SK-N-SH treated with all-trans-retinoic acid at 6 μM for 48 hours (cell line): ENCODE data around the gene LYRM1.

ENCODE experiments used
- ATAC-seq: fragments of 200-7000 bp; cut with Tn5 transposase; 3 replicates; pipeline ENCODE4 v1.9.1; 2020; ENCODE audit warnings: mild to moderate bottlenecking, moderate library complexity
- ARNTL ChIP-seq: fragments of 450-650 bp; formaldehyde crosslinking; IDR thresholded peaks from 2 replicates; pipeline ENCODE4 v1.5.0; 2020; ENCODE audit warnings: low read depth, mild to moderate bottlenecking, moderate library complexity, borderline replicate concordance
- BACH2 ChIP-seq: fragments of 250-450 bp; sonication (Bioruptor Pico); IDR thresholded peaks from 2 replicates; pipeline ENCODE4 v1.9.0; 2021; ENCODE audit warnings: mild to moderate bottlenecking, borderline replicate concordance
- CSDC2 ChIP-seq: fragments of 250-450 bp; sonication (Bioruptor Pico); IDR thresholded peaks from 2 replicates; pipeline ENCODE4 v1.5.0; 2020; ENCODE audit warnings: mild to moderate bottlenecking, moderate library complexity
- CSRNP3 ChIP-seq: fragments of 250-450 bp; sonication (Bioruptor Pico); IDR thresholded peaks from 2 replicates; pipeline ENCODE4 v1.5.1; 2021; ENCODE audit warnings: mild to moderate bottlenecking, moderate library complexity
- ESRRG ChIP-seq: fragments of 250-450 bp; sonication (Bioruptor Pico); IDR thresholded peaks from 2 replicates; pipeline ENCODE4 v1.6.1; 2021; ENCODE audit warnings: mild to moderate bottlenecking
- GLIS3 ChIP-seq: fragments of 250-450 bp; sonication (Bioruptor Pico); IDR thresholded peaks from 2 replicates; pipeline ENCODE4 v1.5.0; 2020; ENCODE audit warnings: mild to moderate bottlenecking, moderate library complexity
- ISL1 ChIP-seq: fragments of 250-450 bp; sonication (Bioruptor Pico); IDR thresholded peaks from 2 replicates; pipeline ENCODE4 v2.1.2; 2022; ENCODE audit warnings: mild to moderate bottlenecking, moderate library complexity
- OSR1 ChIP-seq: fragments of 250-450 bp; sonication (Bioruptor Pico); IDR thresholded peaks from 2 replicates; pipeline ENCODE4 v1.8.0; 2022; ENCODE audit warnings: moderate library complexity, mild to moderate bottlenecking, inconsistent platforms
- POU6F1 ChIP-seq: fragments of 250-450 bp; sonication (Bioruptor Pico); IDR thresholded peaks from 2 replicates; pipeline ENCODE4 v1.8.0; 2021; ENCODE audit warnings: low read depth, mild to moderate bottlenecking, moderate library complexity, borderline replicate concordance
- PPARA ChIP-seq: fragments of 250-450 bp; sonication (Bioruptor Pico); IDR thresholded peaks from 2 replicates; pipeline ENCODE4 v1.5.0; 2020; ENCODE audit warnings: mild to moderate bottlenecking, borderline replicate concordance
- RARB ChIP-seq: fragments of 250-450 bp; sonication (Bioruptor Pico); IDR thresholded peaks from 2 replicates; pipeline ENCODE4 v1.8.0; 2021; ENCODE audit warnings: mild to moderate bottlenecking, moderate library complexity
- SNAI2 ChIP-seq: fragments of 250-450 bp; sonication (Bioruptor Pico); IDR thresholded peaks from 2 replicates; pipeline ENCODE4 v1.5.0; 2020; ENCODE audit warnings: mild to moderate bottlenecking, moderate library complexity
- TCF4 ChIP-seq: fragments of 250-450 bp; sonication (Bioruptor Pico); IDR thresholded peaks from 2 replicates; pipeline ENCODE4 v1.8.0; 2021; ENCODE audit warnings: mild to moderate bottlenecking, moderate library complexity, borderline replicate concordance
- TOX ChIP-seq: fragments of 250-450 bp; sonication (Bioruptor Pico); IDR thresholded peaks from 2 replicates; pipeline ENCODE4 v1.8.0; 2021; ENCODE audit warnings: mild to moderate bottlenecking, moderate library complexity, borderline replicate concordance
- ZC3H10 ChIP-seq: fragments of 250-450 bp; sonication (Bioruptor Pico); IDR thresholded peaks from 2 replicates; pipeline ENCODE4 v1.5.1; 2021; ENCODE audit warnings: mild to moderate bottlenecking, moderate library complexity
- ZFP3 ChIP-seq: fragments of 250-450 bp; sonication (Bioruptor Pico); IDR thresholded peaks from 2 replicates; pipeline ENCODE4 v1.5.0; 2020; ENCODE audit warnings: mild to moderate bottlenecking, moderate library complexity
- ZFP30 ChIP-seq: fragments of 450-650 bp; formaldehyde crosslinking; IDR thresholded peaks from 2 replicates; pipeline ENCODE4 v1.5.0; 2022; ENCODE audit warnings: mild to moderate bottlenecking, moderate library complexity
- ZNF565 ChIP-seq: fragments of 450-650 bp; formaldehyde crosslinking; conservative IDR thresholded peaks from 2 replicates; pipeline ENCODE4 v1.5.0; 2020; ENCODE audit warnings: low read depth, mild to moderate bottlenecking, moderate library complexity
- ZNF70 ChIP-seq: fragments of 450-650 bp; formaldehyde crosslinking; IDR thresholded peaks from 2 replicates; pipeline ENCODE4 v1.5.0; 2020; ENCODE audit warnings: mild to moderate bottlenecking, moderate library complexity
- ZNF8 ChIP-seq: fragments of 450-650 bp; formaldehyde crosslinking; IDR thresholded peaks from 2 replicates; pipeline ENCODE4 v1.5.0; 2020; ENCODE audit warnings: mild to moderate bottlenecking, moderate library complexity
- TF ChIP-seq, protein P1 (sequence below): fragments of 250-450 bp; sonication (Bioruptor Pico); IDR thresholded peaks from 2 replicates; pipeline ENCODE4 v1.5.1; 2020; ENCODE audit warnings: low read depth, mild to moderate bottlenecking, moderate library complexity
- TF ChIP-seq, protein P2 (sequence below): fragments of 250-450 bp; sonication (Bioruptor Pico); IDR thresholded peaks from 2 replicates; pipeline ENCODE4 v1.5.0; 2020; ENCODE audit warnings: mild to moderate bottlenecking, moderate library complexity

Gene LYRM1

DNA sequence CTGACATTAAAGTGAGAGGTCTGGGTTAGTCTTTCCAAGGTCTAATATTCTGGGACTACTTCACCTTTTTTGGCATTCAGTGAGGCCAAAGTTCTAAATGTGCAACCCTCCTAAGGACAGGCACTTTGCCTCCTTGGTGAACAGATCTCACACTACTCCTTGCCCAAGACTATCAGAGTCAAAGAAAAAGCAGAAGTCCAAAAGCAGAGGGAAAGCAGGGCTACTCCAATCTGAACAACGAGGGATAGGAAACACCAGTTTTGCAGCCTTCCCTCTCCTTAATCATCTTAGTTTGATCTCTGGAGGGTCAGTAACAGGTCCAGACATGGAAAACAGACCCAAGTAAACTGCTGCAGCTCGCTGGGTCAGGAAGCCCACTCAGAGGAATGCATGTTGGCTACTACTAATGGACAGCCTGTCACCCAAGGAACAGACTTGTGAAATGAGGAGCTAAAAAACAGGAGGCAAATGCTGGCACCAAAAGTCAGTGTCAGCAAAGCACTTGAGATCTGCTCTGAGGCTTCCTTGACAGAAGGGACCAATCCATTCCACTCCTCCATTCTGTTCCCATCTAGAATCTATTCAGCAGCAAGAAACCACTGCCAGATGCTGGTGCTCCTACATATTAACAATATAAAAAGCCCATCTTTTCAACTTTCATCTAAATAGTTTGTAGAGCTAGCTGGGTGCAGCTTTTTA lies 30.3 kb upstream of the LYRM1 start:
- TF ChIP-seq ZNF70: no peak
- TF ChIP-seq ZC3H10 (CRISPR knock-in tag): no peak
- TF ChIP-seq CSDC2: no peak
- TF ChIP-seq, protein P1, sequence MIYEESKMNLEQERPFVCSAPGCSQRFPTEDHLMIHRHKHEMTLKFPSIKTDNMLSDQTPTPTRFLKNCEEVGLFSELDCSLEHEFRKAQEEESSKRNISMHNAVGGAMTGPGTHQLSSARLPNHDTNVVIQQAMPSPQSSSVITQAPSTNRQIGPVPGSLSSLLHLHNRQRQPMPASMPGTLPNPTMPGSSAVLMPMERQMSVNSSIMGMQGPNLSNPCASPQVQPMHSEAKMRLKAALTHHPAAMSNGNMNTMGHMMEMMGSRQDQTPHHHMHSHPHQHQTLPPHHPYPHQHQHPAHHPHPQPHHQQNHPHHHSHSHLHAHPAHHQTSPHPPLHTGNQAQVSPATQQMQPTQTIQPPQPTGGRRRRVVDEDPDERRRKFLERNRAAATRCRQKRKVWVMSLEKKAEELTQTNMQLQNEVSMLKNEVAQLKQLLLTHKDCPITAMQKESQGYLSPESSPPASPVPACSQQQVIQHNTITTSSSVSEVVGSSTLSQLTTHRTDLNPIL (CRISPR knock-in tag): no peak
- TF ChIP-seq ZNF565 (CRISPR knock-in tag): no peak
- TF ChIP-seq RARB (CRISPR knock-in tag): no peak
- TF ChIP-seq ARNTL: no peak
- TF ChIP-seq SNAI2: no peak
- TF ChIP-seq ZFP30 (CRISPR knock-in tag): no peak
- TF ChIP-seq TOX (CRISPR knock-in tag): no peak
- TF ChIP-seq CSRNP3: no peak
- no peak for TF ChIP-seq ZNF8
- no peak for TF ChIP-seq PPARA
- TF ChIP-seq ESRRG (CRISPR knock-in tag): no peak

DNA sequence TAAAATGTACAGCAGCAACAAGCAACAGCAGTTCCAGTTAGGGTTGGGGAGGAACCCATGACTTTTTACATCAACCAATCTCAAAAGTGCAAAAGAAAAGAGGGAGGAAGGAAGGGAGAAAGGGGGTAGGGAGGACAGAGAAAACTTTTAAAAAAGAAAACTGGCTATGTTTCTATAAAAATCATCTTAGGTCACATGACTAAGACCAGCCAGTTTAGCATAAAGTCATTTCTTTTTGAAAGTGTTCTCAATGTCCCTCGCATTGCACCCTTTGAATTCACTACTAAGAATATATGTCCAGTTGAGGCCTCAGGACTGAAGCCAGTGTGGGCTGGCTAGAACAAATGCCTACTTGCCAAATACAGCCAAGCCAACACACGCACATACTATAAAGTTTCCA lies 29.3 kb upstream of the LYRM1 start:
- ATAC-seq: no peak
- TF ChIP-seq ZFP3 (no peak), CSDC2 (no peak), ESRRG (CRISPR knock-in tag) (no peak)
- TF ChIP-seq, all 23 proteins: peak for 0

More for the DNA sequence above, 30.3 kb upstream of the LYRM1 start:
- no peak for ATAC-seq

DNA sequence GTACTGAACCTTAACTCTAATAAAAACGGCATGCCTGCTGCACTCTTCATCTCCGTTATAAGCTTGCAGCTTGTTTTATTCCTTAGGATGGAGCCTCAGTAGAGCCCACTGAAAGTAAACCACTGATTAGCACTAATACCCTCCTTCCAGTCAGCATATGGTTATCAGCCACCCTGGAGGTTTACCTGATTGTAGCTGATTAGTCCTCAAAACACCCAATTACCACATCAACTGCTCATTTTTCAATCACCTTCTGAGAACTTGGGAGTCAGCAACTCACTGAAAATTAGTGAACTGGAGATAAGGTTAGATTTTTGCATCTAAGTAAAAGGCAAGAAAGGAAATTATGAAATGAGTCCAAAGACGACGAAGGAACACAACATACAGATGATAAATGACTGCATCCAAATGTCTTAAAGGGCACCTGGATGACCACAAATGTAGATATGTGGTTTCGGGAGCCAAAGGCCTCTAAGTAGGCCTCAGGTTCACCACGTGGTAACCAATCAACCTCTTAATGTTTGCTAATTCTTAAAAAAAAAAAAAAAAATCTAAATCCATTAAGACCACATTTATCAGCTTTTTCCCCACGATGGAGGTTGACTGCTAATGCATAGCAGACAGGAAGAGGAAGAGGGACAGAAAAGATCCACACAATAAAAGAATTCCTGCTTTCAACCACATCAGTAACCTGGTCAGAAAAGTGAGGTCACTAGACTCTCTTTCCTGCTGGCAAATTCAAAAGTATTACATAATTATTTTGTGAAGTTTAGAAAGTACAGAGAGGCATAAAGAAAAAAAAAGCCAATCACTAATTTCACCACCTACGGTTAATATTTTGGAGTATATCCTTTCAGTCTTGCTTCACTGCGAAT lies 28.4 kb upstream of the LYRM1 start:
- no peak for ATAC-seq
- TF ChIP-seq ZC3H10 (CRISPR knock-in tag) (no peak), ARNTL (no peak), BACH2 (no peak), RARB (CRISPR knock-in tag) (no peak), TOX (CRISPR knock-in tag) (no peak), ZNF70 (no peak), CSDC2 (no peak), POU6F1 (CRISPR knock-in tag) (no peak), TCF4 (CRISPR knock-in tag) (no peak), SNAI2 (no peak), OSR1 (CRISPR knock-in tag) (no peak), ZFP30 (CRISPR knock-in tag) (no peak), ESRRG (CRISPR knock-in tag) (no peak), ZFP3 (no peak), GLIS3 (CRISPR knock-in tag) (no peak), ZNF565 (CRISPR knock-in tag) (no peak), ISL1 (CRISPR knock-in tag) (no peak), ZNF8 (no peak), CSRNP3 (no peak)
- TF ChIP-seq, protein P2, sequence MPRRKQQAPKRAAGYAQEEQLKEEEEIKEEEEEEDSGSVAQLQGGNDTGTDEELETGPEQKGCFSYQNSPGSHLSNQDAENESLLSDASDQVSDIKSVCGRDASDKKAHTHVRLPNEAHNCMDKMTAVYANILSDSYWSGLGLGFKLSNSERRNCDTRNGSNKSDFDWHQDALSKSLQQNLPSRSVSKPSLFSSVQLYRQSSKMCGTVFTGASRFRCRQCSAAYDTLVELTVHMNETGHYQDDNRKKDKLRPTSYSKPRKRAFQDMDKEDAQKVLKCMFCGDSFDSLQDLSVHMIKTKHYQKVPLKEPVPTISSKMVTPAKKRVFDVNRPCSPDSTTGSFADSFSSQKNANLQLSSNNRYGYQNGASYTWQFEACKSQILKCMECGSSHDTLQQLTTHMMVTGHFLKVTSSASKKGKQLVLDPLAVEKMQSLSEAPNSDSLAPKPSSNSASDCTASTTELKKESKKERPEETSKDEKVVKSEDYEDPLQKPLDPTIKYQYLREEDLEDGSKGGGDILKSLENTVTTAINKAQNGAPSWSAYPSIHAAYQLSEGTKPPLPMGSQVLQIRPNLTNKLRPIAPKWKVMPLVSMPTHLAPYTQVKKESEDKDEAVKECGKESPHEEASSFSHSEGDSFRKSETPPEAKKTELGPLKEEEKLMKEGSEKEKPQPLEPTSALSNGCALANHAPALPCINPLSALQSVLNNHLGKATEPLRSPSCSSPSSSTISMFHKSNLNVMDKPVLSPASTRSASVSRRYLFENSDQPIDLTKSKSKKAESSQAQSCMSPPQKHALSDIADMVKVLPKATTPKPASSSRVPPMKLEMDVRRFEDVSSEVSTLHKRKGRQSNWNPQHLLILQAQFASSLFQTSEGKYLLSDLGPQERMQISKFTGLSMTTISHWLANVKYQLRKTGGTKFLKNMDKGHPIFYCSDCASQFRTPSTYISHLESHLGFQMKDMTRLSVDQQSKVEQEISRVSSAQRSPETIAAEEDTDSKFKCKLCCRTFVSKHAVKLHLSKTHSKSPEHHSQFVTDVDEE (CRISPR knock-in tag): no peak
